H1 (cell line): Measurements from ENCODE around the gene SPACA7. TPM values are rescaled to one million over a fixed set of nuclear protein-coding genes. Genes with fewer than 3 reads are reported as not detected.

Source experiments
- CTCF ChIA-PET: fragments of 300-600 bp; sonication (Branson Sonifier 250); formaldehyde crosslinking; loops from one replicate; lab custom pipeline; 2021; ENCODE audit not compliant: partially characterized antibody; lab: Charles Lee
- POLR2A ChIA-PET: fragments of 300-600 bp; sonication (Branson Sonifier 250); formaldehyde crosslinking; loops from one replicate; lab custom pipeline; 2021; ENCODE audit warnings: inconsistent platforms; ENCODE audit not compliant: partially characterized antibody; lab: Charles Lee
- DNase-seq, 2 experiments: peaks; one replicate each; pipeline versions ENCODE4 v3.0.0 to v3.0.0-alpha.2; 2010 to 2022; ENCODE audit warnings: low spot score in 2 of 2, low read depth in 1 of 2, mixed read lengths in 1 of 2
- FAIRE-seq: peaks from 2 replicates; lab custom pipeline; 2011; peaks lifted over from hg19 to GRCh38; lab: Jason Lieb, UNC
- H2AFZ ChIP-seq: 2 replicates; pipeline ENCODE4 v1.8.1; 2012; ENCODE audit warnings: low read length, inconsistent platforms
- H2AK5ac ChIP-seq: 2 replicates; pipeline ENCODE4 v1.6.1; 2013; ENCODE audit warnings: low read depth, low read length
- H2BK120ac ChIP-seq: replicated peaks from 2 replicates; pipeline ENCODE3; 2013; ENCODE audit warnings: low read depth, low read length, inconsistent platforms
- H2BK12ac ChIP-seq: 2 replicates; pipeline ENCODE4 v1.6.1; 2013; ENCODE audit warnings: low read depth, low read length
- H2BK15ac ChIP-seq: 2 replicates; pipeline ENCODE4 v1.6.1; 2013; ENCODE audit warnings: low read length
- H2BK20ac ChIP-seq: 2 replicates; pipeline ENCODE4 v1.6.1; 2013; ENCODE audit warnings: low read length
- H2BK5ac ChIP-seq: 2 replicates; pipeline ENCODE4 v1.6.1; 2013; ENCODE audit warnings: low read depth, low read length
- H3K14ac ChIP-seq: 2 replicates; pipeline ENCODE4 v1.6.1; 2013; ENCODE audit warnings: inconsistent platforms; ENCODE audit not compliant: insufficient read length
- H3K18ac ChIP-seq: 2 replicates; pipeline ENCODE4 v1.6.1; 2013; ENCODE audit warnings: low read length; ENCODE audit errors: extremely low read depth
- H3K23ac ChIP-seq: 2 replicates; pipeline ENCODE4 v1.6.1; 2013; ENCODE audit warnings: inconsistent platforms; ENCODE audit not compliant: insufficient read length
- H3K23me2 ChIP-seq: 2 replicates; pipeline ENCODE4 v1.6.1; 2013; ENCODE audit warnings: low read depth, low read length
- H3K27ac ChIP-seq: 2 replicates; pipeline ENCODE4 v1.6.1; 2011; ENCODE audit warnings: low read depth, low read length, inconsistent platforms
- H3K27me3 ChIP-seq, 4 experiments: replicated peaks in 1 of 4; 1 replicate in 1 of 4; 2 replicates in 3 of 4; pipeline versions ENCODE4 v1.6.1 to v1.8.1; 2011 to 2013; ENCODE audit warnings: low read length in 3 of 4, mild to moderate bottlenecking in 3 of 4, inconsistent platforms in 2 of 4, mixed read lengths in 2 of 4, moderate library complexity in 1 of 4; ENCODE audit not compliant: control insufficient read depth in 3 of 4, insufficient read depth in 3 of 4; ENCODE audit errors: extremely low read depth in 1 of 4
- H3K36me3 ChIP-seq, 4 experiments: 2 replicates each; pipeline versions ENCODE4 v1.6.1 to v1.8.1; 2011 to 2013; ENCODE audit warnings: mild to moderate bottlenecking in 4 of 4, low read length in 3 of 4, moderate library complexity in 2 of 4, control low read depth in 1 of 4, inconsistent platforms in 1 of 4; ENCODE audit not compliant: insufficient read depth in 4 of 4, control insufficient read depth in 2 of 4
- H3K4ac ChIP-seq: replicated peaks from 2 replicates; pipeline ENCODE3; 2013; ENCODE audit warnings: low read length, low read depth, mixed read lengths, inconsistent platforms; ENCODE audit not compliant: insufficient read length
- H3K4me1 ChIP-seq, 4 experiments: replicated peaks in 1 of 4; 1 replicate in 1 of 4; 2 replicates in 3 of 4; pipeline versions ENCODE4 v1.6.1 to v1.8.1; 2011 to 2013; ENCODE audit warnings: low read length in 3 of 4, inconsistent platforms in 2 of 4, mixed read lengths in 1 of 4; ENCODE audit not compliant: insufficient read depth in 4 of 4, control insufficient read depth in 3 of 4
- H3K4me2 ChIP-seq, 2 experiments: 2 replicates each; pipeline versions ENCODE4 v1.6.1 to v1.8.1; 2011 to 2013; ENCODE audit warnings: low read depth in 2 of 2, low read length in 2 of 2, control low read depth in 1 of 2, inconsistent platforms in 1 of 2, mild to moderate bottlenecking in 1 of 2; ENCODE audit not compliant: insufficient read depth in 1 of 2
- H3K4me3 ChIP-seq, 4 experiments: fragments of 200-600, 300-600 bp in 1 of 4; sonication (generic), shearing (Covaris generic), sonication (Bioruptor Twin) in 1 of 4; 2 replicates each; pipeline versions ENCODE4 v1.5.1 to v1.8.1; 2011 to 2016; ENCODE audit warnings: low read length in 4 of 4, low read depth in 3 of 4, control low read depth in 2 of 4, inconsistent platforms in 2 of 4, mild to moderate bottlenecking in 2 of 4, mixed read lengths in 1 of 4, moderate library complexity in 1 of 4; ENCODE audit not compliant: insufficient read depth in 2 of 4; ENCODE audit errors: extremely low read depth in 1 of 4
- H3K56ac ChIP-seq: replicated peaks from 2 replicates; pipeline ENCODE3; 2013; ENCODE audit warnings: low read depth, mild to moderate bottlenecking, mixed read lengths, low read length, inconsistent platforms; ENCODE audit not compliant: insufficient read length
- H3K79me1 ChIP-seq: 2 replicates; pipeline ENCODE4 v1.6.1; 2013; ENCODE audit warnings: low read depth, low read length, control low read depth
- H3K79me2 ChIP-seq, 2 experiments: 2 replicates each; pipeline versions ENCODE4 v1.6.1 to v1.8.1; 2012 to 2013; ENCODE audit warnings: low read length in 2 of 2, mild to moderate bottlenecking in 2 of 2, inconsistent platforms in 1 of 2; ENCODE audit not compliant: insufficient read depth in 2 of 2, control insufficient read depth in 1 of 2
- H3K9ac ChIP-seq, 4 experiments: replicated peaks in 1 of 4; 1 replicate in 1 of 4; 2 replicates in 3 of 4; pipeline versions ENCODE4 v1.6.1 to v1.8.1; 2011 to 2013; ENCODE audit warnings: low read depth in 3 of 4, low read length in 3 of 4, control low read depth in 2 of 4, mild to moderate bottlenecking in 2 of 4, moderate library complexity in 2 of 4, inconsistent platforms in 1 of 4; ENCODE audit errors: extremely low read depth in 1 of 4
- H3K9me3 ChIP-seq, 2 experiments: 2 replicates each; pipeline versions ENCODE4 v1.6.1 to v1.8.1; 2012 to 2013; ENCODE audit warnings: mild to moderate bottlenecking in 2 of 2, moderate library complexity in 2 of 2, control low read depth in 1 of 2, inconsistent platforms in 1 of 2, low read depth in 1 of 2, low read length in 1 of 2, mixed read lengths in 1 of 2; ENCODE audit not compliant: insufficient read depth in 2 of 2
- H4K20me1 ChIP-seq, 2 experiments: replicated peaks in 1 of 2; 2 replicates each; pipeline versions ENCODE3 to v1.8.1; 2011 to 2013; ENCODE audit warnings: inconsistent platforms in 2 of 2, low read length in 2 of 2, mild to moderate bottlenecking in 1 of 2; ENCODE audit not compliant: insufficient read depth in 2 of 2, control insufficient read depth in 1 of 2
- H4K5ac ChIP-seq: 2 replicates; pipeline ENCODE4 v1.6.1; 2013; ENCODE audit warnings: low read length, low read depth, mixed read lengths, inconsistent platforms; ENCODE audit not compliant: insufficient read length
- H4K8ac ChIP-seq: 2 replicates; pipeline ENCODE4 v1.8.0; 2013; ENCODE audit warnings: mild to moderate bottlenecking, moderate library complexity, low read length, inconsistent platforms; ENCODE audit not compliant: insufficient read depth; ENCODE audit errors: extremely low read depth
- H4K91ac ChIP-seq: replicated peaks from 2 replicates; pipeline ENCODE3; 2013; ENCODE audit warnings: low read length, mixed read lengths, inconsistent platforms; ENCODE audit not compliant: insufficient read length
- ATF2 ChIP-seq: IDR thresholded peaks from 2 replicates; pipeline ENCODE4 v1.6.1; 2012; ENCODE audit warnings: low read length, inconsistent platforms
- BCL11A ChIP-seq, 2 experiments: IDR thresholded peaks; one replicate each; pipeline ENCODE4 v1.6.1; 2011; ENCODE audit warnings: low read depth in 2 of 2, low read length in 2 of 2, mild to moderate bottlenecking in 2 of 2
- WGBS, 2 experiments: shearing (Covaris generic) in 1 of 2; methylation state at CpG; one replicate each; pipeline versions ENCODE4 v1.1.6 to v1.1.7; 2013 to 2015; ENCODE audit warnings: low lambda C conversion rate in 2 of 2, mixed read lengths in 2 of 2, inconsistent platforms in 1 of 2, low coverage in 1 of 2, missing lambda C conversion rate in 1 of 2; ENCODE audit not compliant: insufficient replicate concordance in 2 of 2, insufficient coverage in 1 of 2, insufficient read length in 1 of 2; ENCODE audit errors: extremely low coverage in 1 of 2, missing lambda C conversion rate in 1 of 2; 5-methylcytosine and 5-hydroxymethylcytosine counted together
- polyA plus RNA-seq, 7 experiments: library from polyadenylated mRNA; depleted of rRNA in 3 of 7; stranded (reverse) in 5 of 7; unstranded in 2 of 7; fragments of >200 nt in 5 of 7; fragments of 200-250 nt in 2 of 7; gene quantifications; 1 replicate in 5 of 7; 2 replicates in 1 of 7; 4 replicates in 1 of 7; pipeline versions ENCODE4 v1.2.1 to v1.2.3, GENCODE V29; 2011 to 2013; ENCODE audit warnings: missing spikeins in 2 of 7, mixed read lengths in 2 of 7
- total RNA-seq: library from RNA; stranded (reverse); fragmentation: NEBNext Ultra II Directional; extraction: Animal tissue kit (Norgen Biotek cat#: 25700); gene quantifications from 2 replicates; pipeline ENCODE4 v1.2.1, GENCODE V29; 2021

SPACA7 gene
- total and polyA plus RNA-seq, 2 of the 8 experiments (the other 6 are each of a cell fraction or from before 2014, with no cell fraction given): not detected

GRCh38 chr13:112468069-112468468 is 91.9 kb downstream of the SPACA7 start:
- Histone ChIP-seq H4K5ac (no peak overlapping the region), H3K4me3 (no peak overlapping the region), H3K56ac (no peak overlapping the region), H4K20me1 (no peaks in the 10 kb centered on the region), H2AK5ac (no peak overlapping the region), H2BK12ac (no peak overlapping the region), H3K23ac (no peak overlapping the region), H3K23me2 (no peaks in the 10 kb centered on the region), H3K79me1 (no peaks in the 10 kb centered on the region), H3K4me2 (no peak overlapping the region), H2BK20ac (no peak overlapping the region), H3K27me3 (no peaks in the 10 kb centered on the region; a peak in 1 of 7 replicates), H3K14ac (no peak overlapping the region), H3K79me2 (no peaks in the 10 kb centered on the region), H3K4ac (no peak overlapping the region), H3K18ac (no peak overlapping the region), H3K27ac (no peak overlapping the region), H2BK5ac (no peak overlapping the region), H2AFZ (no peak overlapping the region), H3K9ac (no peak overlapping the region), H3K9me3 (no peaks in the 10 kb centered on the region), H3K36me3 (no peaks in the 10 kb centered on the region), H2BK120ac (no peak overlapping the region), H4K8ac (no peak overlapping the region), H4K91ac (no peak overlapping the region), H3K4me1 (no peaks in the 10 kb centered on the region; a peak in 1 of 7 replicates), H2BK15ac (no peak overlapping the region)
- CTCF ChIA-PET: interaction anchor here (0.6 to 0.8 kb wide), 4 partner anchors 15 to 914 kb away, joined by 3 read pairs; no protein-coding TSS in a partner anchor
- 93% methylated on average over 10 of the region's 10 CpGs; no CpG with 5 or more reads in 1 of the 2 experiments for WGBS, 2 experiments
- FAIRE-seq (no peak), DNase-seq (no peak)
- POLR2A ChIA-PET: no interaction called here
- TF ChIP-seq BCL11A (IDR thresholded peaks at IDR 0.05; ENCODE audit: low read depth in 2 of 2, low read length in 2 of 2): no peak
- no peak for TF ChIP-seq ATF2
